Measurements from ENCODE around the gene KRCC1.

- TF ChIP-seq CTCF (IDR thresholded peaks at IDR 0.05 in 8 of 11, conservative IDR thresholded peaks at IDR 0.05 in 3 of 11): no peak
- no peak for TF ChIP-seq POLR2AphosphoS5 (IDR thresholded peaks at IDR 0.05)
- TF ChIP-seq POLR2A (IDR thresholded peaks at IDR 0.05): no peak
Observed at GRCh38 chr2:88016960-88017779, 38.4 kb downstream of the KRCC1 start.
